ENCODE results near the gene BFSP1.

The BFSP1 gene

DNA sequence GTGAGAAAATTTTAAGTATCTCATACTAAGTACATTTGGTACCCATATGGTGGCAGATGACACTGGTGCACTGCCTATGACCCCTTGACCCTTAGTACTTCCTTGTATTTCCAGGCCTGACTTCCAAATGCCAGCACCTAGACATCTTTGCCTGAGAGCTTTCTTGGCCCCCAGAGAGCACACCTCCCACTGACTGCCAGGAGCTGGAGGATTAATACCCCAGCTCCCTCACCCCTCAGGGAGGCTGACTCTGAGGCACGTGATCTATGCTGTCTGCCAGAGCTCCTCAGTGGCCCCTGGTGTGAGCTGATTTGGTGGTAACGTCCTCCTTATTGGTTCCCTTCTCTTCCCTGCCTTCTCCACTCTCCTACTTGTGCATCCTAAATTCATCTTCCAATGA, 38.0 kb downstream of the BFSP1 start:
- DNase-seq, result no peak

DNA sequence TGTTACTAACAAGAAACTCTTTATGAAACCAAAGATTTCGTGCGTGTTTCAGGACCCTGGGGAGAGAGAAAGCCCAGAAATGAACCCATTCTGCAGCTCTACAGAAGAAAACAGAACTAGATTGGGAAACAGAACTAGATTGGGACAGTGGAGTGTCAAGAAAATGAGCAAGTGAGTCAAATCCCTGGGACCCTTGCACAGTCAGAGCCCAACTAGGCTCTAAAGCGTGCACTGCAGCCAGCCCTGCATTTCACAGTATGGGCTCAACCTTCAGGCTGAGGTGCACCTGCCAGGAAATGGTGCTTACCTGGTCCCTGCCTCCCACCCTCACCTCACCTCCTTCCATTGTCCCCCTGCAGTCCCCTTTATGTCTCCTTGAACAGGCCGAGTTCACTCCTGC, 39.7 kb downstream of the BFSP1 start:
- no peak for DNase-seq

DNA sequence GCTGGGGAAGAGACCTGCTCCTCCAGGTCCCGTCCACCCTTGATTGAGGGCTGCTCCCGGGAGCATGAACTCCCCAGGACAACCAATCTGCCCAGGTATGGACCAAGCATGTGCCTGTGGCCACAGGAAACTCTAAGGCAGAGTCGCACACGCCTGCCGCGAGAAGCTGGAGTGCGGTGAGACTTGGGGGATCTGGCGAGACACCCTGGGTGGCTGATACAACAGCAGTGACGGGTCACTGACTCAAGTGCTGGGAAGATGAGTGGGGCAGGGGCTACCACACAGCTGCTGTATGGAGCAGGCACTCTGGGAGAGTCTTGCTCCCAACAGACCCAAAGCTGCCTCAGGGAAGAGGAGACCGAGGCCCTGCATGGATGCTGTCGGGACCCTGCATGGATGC, 40.1 kb downstream of the BFSP1 start:
- no peak for DNase-seq

DNA sequence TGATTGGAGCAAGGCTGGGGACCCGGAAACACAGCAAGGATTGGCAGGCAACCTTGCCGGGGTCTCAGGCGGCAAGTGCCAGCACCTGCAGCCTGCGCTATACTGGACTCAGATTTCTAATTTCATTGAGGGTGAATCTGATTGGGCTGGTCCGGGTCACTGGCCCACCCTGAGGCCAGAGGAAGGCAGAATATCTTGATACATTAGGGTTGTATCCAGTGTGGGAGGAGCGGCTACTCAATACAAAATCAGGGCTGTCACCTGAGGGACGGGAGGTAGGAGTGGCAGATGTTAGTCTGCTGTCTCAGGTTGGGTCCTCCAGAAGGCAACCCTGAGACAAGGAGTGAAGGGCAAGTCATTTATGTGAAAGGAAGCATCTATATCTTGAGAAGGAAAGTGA, 40.7 kb downstream of the BFSP1 start:
- DNase-seq, result no peak

DNA sequence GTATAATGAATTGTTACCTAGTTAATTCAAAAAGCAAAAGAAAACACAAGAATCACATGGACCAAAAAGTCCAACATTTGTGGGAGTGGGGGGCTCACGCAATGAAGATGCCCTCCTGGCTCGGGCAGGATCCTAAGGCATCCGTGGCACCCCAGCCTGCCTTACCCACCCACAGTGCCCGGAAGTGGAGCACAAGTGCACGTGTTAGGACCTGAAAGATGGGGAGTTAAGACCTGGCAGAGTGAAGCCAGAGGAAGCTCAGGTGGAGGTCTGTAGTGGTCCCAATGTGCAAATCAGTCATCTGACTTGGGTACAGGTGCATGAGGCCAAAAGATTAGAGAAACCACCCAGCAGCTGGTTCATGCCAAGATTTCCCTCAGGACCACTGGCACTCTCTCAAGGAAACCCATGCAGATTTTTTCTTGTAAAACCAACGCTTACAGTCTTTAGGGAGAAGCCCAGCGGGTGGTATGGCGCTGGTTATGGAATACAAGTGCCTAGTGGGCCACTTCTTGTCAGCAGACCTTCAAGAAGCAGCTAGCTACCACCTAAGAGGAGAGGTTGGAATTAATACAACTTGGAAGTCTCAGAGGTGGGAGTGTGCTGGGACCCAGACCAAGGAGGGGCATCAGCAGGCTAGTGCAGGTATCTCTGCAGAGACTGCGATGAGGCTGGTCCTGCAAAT, 42.1 kb downstream of the BFSP1 start:
- no peak for DNase-seq

DNA sequence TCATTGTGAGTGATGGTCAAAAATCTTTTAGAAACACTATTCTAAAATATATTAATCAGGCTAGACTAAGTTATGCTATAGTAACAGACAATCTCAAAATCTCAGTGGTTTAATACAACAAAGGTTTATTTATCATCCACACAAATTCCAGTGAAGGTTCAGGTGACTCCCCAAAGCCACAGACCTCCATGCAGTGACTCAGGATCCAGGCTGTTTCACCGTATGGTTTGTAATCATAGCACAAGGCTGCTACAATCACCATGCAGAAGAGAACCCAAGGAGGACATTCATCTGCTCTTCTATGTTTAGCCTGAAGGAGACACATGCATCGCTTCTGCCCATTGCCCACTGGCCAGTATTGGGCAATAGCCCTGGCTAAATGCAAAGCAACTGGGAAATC, 46.2 kb downstream of the BFSP1 start:
- DNase-seq, result no peak

DNA sequence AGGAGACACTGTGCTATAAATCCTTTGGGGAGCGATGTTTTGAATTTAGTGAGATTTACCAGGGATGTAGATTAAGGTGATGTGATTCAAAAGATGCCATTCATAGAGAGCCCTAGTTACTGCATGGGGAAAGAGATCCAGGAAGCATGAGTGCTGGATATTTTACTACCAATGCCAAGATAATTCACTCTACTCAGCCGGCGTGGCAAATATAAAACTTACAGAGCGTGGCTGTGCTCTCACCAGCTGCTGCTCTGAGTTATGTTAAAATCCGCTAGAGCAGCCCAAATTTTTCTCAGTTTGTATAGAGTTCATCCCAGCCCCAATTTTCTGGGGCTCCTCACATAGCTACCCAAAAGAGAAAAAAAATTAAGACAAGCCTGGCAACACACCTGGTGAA, 48.6 kb downstream of the BFSP1 start:
- DNase-seq, result no peak

DNA sequence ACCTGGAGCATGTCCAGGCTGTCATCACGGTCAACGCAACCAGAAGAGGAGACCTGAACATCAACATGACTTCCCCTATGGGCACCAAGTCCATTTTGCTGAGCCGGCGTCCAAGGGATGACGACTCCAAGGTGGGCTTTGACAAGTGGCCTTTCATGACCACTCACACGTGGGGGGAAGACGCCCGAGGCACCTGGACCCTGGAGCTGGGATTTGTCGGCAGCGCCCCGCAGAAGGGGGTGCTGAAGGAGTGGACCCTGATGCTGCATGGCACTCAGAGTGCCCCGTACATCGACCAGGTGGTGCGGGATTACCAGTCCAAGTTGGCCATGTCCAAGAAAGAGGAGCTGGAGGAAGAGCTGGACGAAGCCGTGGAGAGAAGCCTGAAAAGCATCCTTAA, 49.5 kb downstream of the BFSP1 start:
- no peak for DNase-seq

DNA sequence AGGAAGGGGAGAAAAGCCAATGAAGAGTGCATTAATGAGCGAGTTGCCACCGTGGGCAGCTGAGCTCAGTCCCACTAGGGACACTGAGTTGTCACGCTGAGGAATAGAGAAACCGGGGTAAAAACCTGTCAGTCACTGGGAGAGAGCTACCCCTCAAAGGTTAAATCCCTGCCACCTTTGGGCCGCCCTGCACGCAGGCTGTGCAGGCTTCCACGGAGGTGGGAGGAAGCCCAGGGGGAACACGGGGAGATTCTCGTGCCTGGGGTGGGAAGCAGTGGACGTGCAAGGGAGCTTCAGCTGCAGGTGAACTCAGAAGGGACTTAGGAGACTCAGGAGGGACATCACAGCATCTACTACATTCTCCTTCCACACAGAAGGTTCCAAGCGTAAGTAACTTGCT, 50.5 kb downstream of the BFSP1 start:
- DNase-seq, result no peak

DNA sequence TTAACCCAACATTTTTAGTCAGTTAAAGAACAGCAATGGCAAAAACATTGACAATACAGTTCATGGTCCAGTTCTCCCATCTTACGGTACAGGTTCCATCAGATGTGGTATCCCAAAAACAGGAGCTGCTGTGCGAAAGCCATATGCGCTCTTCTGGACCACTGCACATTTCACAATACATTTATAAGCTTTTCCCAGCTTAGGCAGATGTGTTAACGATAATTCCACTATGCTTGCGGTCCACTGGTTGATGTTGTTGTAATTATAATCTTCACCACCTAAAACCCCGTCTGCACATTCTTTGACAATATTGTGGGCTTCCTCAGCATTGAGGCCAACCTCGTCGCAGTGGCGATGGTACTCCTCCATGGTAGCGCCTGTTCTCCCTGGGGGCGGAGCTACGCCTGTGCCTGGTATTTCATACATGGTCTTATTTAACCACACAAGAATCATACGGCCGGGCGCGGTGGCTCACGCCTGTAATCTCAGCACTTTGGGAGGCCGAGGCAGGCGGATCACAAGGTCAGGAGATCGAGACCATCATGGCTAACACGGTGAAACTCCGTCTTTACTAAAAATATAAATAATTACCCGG, 52.0 kb downstream of the BFSP1 start:
- no peak for DNase-seq

DNA sequence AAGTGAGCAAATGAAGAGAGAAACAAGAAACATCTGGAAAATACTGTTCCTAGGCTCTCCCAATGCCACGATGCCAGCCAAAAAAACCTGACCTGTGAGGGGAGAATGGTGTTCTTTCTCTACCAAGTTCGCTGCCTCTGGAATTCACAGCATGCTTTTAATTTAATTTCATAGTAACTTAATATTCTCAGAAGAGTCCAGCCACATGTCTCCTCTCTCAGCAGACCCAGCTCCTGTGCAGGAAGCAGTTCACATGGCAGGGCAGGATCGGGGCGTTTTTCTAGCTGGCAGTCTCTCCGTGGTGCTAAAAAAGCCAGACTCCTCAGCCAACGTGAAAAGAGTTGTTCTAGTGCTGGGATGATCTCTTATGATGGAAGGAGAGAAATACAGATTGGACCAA, 57.5 kb downstream of the BFSP1 start:
- DNase-seq, result no peak

DNA sequence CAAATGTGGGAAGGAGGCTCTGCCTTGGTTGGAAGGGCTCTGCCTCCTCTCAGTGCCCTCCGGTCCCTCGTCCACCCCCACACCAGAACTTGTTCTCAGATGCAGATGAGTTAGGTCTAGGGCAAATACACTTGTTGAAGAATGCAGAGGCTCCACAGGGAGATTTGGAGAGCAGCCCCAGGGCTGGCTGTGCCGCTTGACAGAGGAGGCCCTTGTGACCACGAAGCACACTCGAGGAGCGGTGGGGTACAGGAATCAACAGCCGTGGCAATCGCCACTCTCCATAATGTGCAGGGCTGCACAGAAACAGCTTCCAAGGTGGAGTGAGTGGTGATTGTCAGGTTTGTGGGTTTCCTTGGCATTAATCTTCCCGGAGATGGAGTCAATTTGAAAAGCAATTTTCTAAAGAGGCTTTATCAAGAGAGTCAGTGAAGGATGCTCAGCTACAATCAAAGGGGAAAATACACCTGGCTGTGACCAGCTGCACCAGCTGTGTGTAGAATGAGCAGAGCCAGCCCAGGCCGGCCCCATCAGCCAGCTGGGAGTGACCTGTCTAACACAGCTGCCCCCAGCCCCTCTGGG, 59.5 kb downstream of the BFSP1 start:
- no peak for DNase-seq

DNA sequence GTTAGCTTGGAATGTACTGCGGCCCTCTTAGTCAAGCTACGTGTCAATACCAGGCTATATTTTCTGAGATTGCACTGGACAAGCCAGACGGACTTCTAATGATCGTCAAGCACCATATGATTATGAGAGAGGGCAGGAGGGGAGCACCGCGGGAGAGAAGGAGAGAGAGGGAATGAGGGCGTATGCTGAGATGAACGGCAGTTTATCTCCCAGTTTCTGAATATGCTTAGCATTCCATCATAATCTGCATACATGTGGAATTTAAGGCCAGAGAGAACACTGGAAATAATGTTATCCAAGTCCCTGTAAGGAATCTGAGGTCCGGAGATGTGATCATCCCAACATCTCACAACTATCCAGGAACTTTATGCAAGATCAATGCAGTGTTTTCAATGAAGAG, 60.2 kb downstream of the BFSP1 start:
- no peak for DNase-seq

DNA sequence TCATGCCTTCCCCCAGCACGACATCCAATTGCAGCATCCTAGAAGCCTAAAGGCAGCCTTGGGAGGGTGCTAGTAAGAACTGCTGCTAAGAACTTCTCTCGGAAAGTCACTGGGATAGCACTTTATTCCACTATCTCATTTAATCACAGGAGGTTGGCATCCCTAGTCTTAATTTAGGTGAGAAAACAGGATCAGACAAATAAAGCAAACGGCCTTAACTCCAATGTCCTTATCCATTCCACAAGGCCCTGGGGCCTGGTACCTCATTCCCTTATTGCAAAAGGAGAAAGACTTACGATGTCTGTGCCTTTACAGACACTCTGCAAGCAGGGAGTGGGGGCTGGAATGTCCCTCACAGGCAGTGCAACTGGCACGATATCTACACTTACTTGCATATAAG, 60.7 kb downstream of the BFSP1 start:
- no peak for DNase-seq

DNA sequence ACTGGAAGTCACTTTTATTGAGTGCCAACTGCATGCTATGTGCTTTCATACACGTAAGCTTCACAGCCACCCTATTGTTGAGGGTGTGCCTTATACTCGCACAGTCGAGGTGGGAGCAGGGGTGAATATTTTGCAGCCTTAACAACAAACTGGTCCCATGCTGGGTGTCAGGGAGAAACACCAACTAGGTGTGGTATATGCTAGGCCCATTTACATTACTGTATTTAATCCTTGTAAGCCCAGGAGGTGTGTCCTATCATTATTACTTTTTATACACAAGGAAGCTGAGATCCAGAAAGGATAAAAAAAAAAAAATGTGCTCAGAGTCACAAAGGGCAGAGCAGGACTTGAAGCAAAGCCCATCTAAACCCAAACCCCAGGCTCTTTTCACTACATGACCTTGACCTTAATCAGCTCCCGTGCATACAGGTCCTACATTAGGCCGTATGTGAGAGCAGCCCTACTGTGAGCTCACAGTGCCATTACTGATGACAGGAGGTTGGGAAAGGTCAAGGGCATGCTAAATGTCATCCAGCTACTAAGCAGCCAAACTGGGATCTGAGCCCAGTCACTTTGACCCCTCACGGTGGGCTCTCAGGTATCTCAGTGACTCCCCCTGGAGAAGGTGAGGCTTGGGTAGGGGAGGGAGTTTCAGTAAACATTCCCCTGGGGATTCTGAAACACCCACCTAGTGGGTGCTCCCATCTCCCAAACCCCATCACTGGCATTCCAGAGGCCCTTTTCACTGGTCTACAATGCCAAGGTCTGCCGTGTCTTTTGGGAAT, 61.7 kb downstream of the BFSP1 start:
- no peak for DNase-seq

DNA sequence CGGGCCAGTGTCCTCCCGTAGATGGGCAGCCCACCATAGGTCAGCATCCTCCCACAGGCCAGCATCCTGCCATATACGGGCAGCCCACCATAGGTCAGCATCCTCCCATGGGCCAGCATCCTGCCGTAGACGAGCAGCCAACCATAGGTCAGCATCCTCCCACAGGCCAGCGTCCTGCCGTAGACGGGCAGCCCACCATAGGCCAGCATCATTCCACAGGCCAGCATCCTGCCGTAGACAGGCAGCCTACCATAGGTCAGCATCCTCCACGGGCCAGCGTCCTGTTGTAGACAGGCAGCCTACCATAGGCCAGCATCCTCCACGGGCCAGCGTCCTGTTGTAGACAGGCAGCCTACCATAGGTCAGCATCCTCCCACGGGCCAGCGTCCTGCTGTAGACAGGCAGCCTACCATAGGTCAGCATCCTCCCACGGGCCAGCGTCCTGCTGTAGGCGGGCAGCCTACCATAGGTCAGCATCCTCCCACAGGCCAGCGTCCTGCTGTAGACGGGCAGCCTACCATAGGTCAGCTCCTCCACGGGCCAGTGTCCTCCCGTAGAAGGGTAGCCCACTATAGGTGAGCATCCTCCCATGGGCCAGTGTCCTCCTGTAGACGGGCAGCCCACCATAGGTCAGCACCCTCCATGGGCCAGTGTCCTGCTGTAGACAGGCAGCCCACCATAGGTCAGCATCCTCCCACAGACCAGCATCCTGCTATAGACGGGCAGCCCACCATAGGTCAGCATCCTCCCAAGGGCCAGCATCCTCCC, 62.9 kb downstream of the BFSP1 start:
- no peak for DNase-seq

DNA sequence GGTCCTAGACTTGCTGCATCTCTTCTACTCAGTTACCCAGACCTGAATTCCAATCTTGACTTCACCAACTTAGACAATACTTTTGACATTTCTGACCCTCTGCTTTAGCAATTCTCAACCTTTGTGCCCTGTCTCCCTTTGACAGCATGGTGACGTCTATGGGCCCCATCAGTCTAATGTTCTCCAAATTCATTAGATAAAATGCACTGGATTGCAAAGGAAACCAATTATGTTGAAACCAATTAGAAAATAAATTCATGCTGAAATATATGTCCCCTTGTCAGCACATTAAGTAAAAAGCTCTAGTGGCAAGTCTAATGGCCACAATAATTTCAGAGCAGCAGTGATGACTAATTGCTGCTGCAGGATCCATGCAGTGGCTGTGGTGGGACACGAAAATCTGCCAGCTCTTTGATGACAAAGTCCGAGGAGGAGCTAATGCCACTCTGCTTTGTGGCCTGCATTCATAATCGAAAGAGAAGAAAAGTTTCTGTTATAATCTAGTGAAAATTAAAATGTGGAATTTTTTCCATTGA, 64.0 kb downstream of the BFSP1 start:
- DNase-seq, result no peak

DNA sequence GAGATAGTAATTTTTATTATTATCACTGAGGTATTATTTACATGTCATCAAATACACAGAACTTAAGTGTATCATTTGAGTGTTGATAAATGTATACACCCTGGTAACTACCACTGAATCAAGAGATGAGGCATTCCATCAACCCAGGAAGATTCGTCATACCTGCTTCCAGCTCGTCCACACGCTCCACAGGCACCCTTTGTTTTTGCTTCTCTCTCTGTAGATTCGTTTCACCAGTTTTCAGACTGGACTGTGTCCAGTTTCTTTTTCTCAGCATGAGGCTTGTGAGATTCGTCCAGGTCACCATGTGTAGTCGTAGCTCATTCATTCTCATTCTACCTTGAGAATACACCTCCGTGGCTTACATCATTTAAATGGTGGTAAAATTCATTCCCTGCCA, 64.5 kb downstream of the BFSP1 start:
- DNase-seq, result no peak

DNA sequence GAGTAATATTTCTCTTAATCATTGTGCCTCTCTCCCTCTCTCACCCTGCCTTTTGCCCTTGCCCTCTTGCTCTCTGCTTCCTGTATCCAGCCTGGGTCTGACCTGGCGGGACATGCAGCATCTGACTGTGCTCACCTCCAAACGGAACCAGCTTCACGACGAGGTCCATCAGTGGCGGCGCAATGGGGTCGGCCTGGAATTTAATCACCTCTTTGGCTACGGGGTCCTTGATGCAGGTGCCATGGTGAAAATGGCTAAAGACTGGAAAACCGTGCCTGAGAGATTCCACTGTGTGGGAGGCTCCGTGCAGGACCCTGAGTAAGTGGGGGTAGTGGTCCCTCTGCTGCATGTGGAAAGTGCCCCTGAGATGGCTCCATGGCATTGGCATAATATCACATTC, 65.9 kb downstream of the BFSP1 start:
- no peak for DNase-seq

DNA sequence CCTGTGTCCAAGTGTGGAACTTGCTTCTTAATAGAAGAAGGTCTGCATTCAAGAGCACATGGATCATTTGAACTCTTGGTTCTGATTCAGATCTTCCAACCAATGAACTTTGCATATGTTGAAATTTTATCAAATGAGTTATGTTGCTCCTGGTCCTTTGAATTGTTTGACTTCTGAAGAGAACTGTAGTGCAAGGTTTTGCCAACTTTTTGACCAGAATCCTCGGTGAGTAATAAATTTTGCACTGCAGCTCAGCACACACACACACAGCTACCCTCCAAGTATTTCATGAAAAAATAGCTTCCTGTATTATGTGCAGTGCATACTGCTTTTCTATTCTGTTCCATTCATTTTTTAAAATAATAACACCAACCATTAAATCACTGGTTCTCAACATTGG, 67.5 kb downstream of the BFSP1 start:
- no peak for DNase-seq

DNA sequence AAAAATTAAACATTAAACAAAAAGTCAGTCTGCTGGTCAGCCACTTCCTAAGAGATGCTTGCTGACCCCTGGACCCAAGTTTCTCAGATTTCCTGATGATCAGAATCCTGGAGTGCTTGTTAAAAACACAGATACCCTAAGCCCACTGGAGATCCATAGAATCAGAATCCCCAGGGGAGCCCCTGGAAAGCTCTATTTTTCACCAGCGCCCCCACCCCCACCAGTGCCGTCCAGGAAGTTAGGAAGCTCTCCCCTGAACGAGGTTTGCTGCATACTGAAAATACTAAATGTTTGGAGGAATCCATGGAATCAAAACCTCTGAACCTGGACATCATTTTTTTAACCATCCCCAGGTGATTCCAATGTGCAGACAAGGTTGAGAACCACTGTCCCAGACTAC, 69.2 kb downstream of the BFSP1 start:
- DNase-seq, result no peak

DNA sequence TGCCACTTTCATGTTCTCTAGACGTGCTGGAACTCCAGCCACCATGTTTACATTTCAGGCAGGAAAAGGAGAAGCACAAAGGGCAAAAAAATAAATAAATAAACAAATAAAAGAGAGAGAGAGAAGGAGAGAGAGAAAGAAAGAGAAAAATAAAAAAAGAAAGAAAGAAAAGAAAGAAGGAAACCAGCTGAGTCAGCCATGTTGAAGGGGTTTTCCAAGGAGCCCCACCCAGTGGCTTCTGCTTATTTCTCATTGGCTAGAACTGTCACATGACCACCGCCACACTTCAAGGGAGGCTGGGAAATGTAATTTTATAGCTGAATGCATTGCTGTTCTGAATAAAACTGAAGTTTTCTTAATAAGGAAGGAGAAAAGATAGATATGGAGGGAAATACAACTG, 71.1 kb downstream of the BFSP1 start:
- no peak for DNase-seq

DNA sequence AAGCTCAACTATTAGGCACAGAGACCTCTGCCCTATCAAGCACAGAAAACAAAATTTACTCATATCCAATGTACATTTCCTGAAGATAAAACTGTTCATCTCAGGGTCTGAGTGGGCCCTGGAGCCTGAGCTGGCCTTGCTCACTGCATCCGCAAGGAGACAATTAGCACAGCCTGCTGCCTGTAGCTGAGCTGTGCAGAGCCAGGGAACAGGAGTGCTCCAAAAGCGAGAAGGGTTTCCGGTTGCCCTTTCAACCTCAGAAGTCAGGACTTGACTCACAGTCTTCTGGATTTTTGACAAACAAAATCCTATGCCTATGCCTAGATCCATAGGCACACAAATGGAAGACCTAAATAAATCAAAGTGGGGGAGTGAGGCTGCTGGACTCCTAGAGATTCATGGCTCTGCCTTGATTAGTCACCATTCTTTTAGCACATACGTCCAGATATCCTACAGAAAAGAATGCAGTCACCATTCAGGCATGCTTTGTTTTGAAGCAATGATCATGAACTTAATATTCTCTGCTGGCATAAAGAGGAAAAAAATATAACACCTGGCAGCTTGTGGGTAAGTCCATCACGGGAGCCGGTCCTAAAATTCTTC, 73.5 kb downstream of the BFSP1 start:
- DNase-seq, result no peak

Data from CD4-positive, alpha-beta T cell treated with Interleukin-10 for 1 hour (primary cell).